DND-41 (cell line): ENCODE measurements around the gene IL17B.

Experiments used
- CTCF ChIP-seq: IDR thresholded peaks from 2 replicates; pipeline ENCODE4 v1.5.1; 2012; ENCODE audit warnings: borderline replicate concordance, low read length, moderate library complexity, mild to moderate bottlenecking; ENCODE audit not compliant: poor library complexity, severe bottlenecking; ENCODE audit errors: extremely low read depth
- EZH2 ChIP-seq: IDR thresholded peaks from 3 replicates; pipeline ENCODE4 v1.6.1; 2012; ENCODE audit warnings: borderline replicate concordance, low read depth, mild to moderate bottlenecking, moderate library complexity, low read length, inconsistent platforms; ENCODE audit not compliant: severe bottlenecking

- TF ChIP-seq CTCF: no peak
- no peak for TF ChIP-seq EZH2
Measured at GRCh38 chr5:149356391-149356790, 22.7 kb downstream of the IL17B start.
